Measurements from ENCODE around the gene LATS1.

- TF ChIP-seq ATF3 (IDR thresholded peaks at IDR 0.05; ENCODE audit: insufficient read depth, low read depth, low read length) (no peak), YY1 (IDR thresholded peaks at IDR 0.05; ENCODE audit: low read depth, low read length) (no peak)
These were observed 26.7 kb downstream of the LATS1 start for GRCh38 chr6:149691201-149691600.

All from H1 (cell line).